ENCODE data around the gene METTL22. TPM values are rescaled to one million over a fixed set of nuclear protein-coding genes. Genes with fewer than 3 reads are reported as not detected.

The METTL22 gene
- total RNA-seq, 2 donors from 2014 or later, result 18.9 to 47.5 TPM

GRCh38 chr16:8591451-8591850 is 30.0 kb upstream of the METTL22 start:
- peaks cover 0 to 3% (median 0%) of the 10 kb centered on the region in 3 donors for H3K9me3 ChIP-seq
- peaks cover 16% of the 10 kb centered on the region for H3K4me1 ChIP-seq
- DNase-seq (no peak), ATAC-seq (no peak)
- H3K36me3 ChIP-seq (replicated peaks in 1 of 2; ENCODE audit: insufficient read depth in 1 of 2, low read depth in 2 of 2), result no peaks in the 10 kb centered on the region
- TF ChIP-seq POLR2A (IDR thresholded peaks at IDR 0.05), result no peak
- TF ChIP-seq, protein P1, sequence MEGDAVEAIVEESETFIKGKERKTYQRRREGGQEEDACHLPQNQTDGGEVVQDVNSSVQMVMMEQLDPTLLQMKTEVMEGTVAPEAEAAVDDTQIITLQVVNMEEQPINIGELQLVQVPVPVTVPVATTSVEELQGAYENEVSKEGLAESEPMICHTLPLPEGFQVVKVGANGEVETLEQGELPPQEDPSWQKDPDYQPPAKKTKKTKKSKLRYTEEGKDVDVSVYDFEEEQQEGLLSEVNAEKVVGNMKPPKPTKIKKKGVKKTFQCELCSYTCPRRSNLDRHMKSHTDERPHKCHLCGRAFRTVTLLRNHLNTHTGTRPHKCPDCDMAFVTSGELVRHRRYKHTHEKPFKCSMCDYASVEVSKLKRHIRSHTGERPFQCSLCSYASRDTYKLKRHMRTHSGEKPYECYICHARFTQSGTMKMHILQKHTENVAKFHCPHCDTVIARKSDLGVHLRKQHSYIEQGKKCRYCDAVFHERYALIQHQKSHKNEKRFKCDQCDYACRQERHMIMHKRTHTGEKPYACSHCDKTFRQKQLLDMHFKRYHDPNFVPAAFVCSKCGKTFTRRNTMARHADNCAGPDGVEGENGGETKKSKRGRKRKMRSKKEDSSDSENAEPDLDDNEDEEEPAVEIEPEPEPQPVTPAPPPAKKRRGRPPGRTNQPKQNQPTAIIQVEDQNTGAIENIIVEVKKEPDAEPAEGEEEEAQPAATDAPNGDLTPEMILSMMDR (IDR thresholded peaks at IDR 0.05), result no peak
- H3K27ac ChIP-seq, result no peak overlapping the region
- H3K4me3 ChIP-seq, result no peak overlapping the region
- H3K27me3 ChIP-seq, result peaks cover 5 to 25% of the 10 kb centered on the region in 2 donors
- intact Hi-C loops (cut with DNase I), result no loop called here
- WGBS, 2 donors, result 94 to 96% methylated on average over 3 of the region's 3 CpGs

DNA sequence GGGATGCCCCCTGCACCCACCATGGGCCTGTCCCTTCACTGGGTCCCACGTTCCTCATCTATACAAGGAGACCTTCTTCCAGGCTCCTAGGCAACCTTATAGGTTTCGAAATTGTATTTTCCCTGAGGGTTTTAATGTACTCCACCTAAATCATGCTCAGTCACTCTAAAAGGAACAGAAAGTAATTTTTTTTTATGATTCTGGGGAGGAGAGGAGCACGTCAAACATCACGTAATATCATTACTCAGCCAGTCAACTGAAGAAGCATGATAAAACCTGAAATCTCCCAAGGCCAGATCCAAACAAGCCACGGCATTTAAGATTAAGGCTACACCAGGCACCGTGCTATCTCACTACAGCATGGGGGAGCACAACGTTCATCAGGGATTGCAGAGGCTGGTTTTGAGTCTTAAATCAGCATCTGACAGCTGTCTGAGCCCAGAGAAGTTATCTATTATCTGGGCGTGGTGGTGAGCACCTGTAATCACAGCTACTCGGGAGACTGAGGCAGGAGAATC is 27.3 kb upstream of the METTL22 start:
- 50 to 51% methylated on average over 8 to 9 of the region's 9 CpGs for WGBS, 2 donors
- Histone ChIP-seq H3K27ac (no peak overlapping the region), H3K4me1 (peaks cover 12% of the 10 kb centered on the region), H3K27me3 (peaks cover 5 to 15% of the 10 kb centered on the region in 2 donors), H3K36me3 (replicated peaks in 1 of 2; ENCODE audit: insufficient read depth in 1 of 2, low read depth in 2 of 2) (no peaks in the 10 kb centered on the region), H3K4me3 (no peak overlapping the region), H3K9me3 (peaks cover 0 to 9% (median 0%) of the 10 kb centered on the region in 3 donors)
- no peak for ATAC-seq
- intact Hi-C loops (cut with DNase I), result no loop called here
- no peak for DNase-seq
- TF ChIP-seq POLR2A (IDR thresholded peaks at IDR 0.05), result no peak
- TF ChIP-seq, protein P1 (IDR thresholded peaks at IDR 0.05), result no peak

- Histone ChIP-seq H3K27me3 (no peaks in the 10 kb centered on the region), H3K9me3 (peaks cover 0 to 9% (median 0%) of the 10 kb centered on the region in 3 donors), H3K4me1 (no peaks in the 10 kb centered on the region), H3K4me3 (no peak overlapping the region), H3K27ac (no peak overlapping the region), H3K36me3 (replicated peaks in 1 of 2; ENCODE audit: insufficient read depth in 1 of 2, low read depth in 2 of 2) (no peaks in the 10 kb centered on the region)
- no peak for TF ChIP-seq POLR2A (IDR thresholded peaks at IDR 0.05)
- TF ChIP-seq, protein P1 (IDR thresholded peaks at IDR 0.05), result no peak
- 74 to 94% methylated on average over 4 to 5 of the region's 5 CpGs for WGBS, 2 donors
- ATAC-seq, result no peak
- no peak for DNase-seq
- intact Hi-C loops (cut with DNase I), result no loop called here
These were observed 25.7 kb upstream of the METTL22 start for GRCh38 chr16:8595783-8596182.

DNA sequence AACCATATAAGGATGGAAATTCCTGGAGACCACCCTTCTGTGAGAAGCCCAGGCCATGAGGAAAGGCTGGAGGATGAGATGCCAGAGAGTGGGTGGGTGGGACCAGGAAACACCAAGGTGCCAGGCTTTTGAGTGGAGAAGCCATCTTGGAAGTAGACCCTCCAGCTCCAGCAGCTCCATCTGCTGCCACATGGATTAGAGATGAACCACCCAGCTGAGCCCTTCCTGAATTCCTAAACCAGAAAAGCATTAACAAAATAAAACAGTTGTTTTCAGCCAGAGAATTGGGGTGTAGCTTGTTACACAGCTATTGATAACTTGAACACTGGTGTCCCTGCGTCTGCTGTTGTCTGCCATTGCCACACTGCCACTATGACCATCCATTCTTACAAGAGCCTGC is 24.9 kb upstream of the METTL22 start:
- Histone ChIP-seq H3K9me3 (peaks cover 0 to 9% (median 0%) of the 10 kb centered on the region in 3 donors), H3K27me3 (no peaks in the 10 kb centered on the region), H3K4me3 (no peak overlapping the region), H3K36me3 (replicated peaks in 1 of 2; ENCODE audit: insufficient read depth in 1 of 2, low read depth in 2 of 2) (no peaks in the 10 kb centered on the region), H3K27ac (no peak overlapping the region), H3K4me1 (no peaks in the 10 kb centered on the region)
- WGBS, 2 donors, result 90 to 100% methylated on average over 1 of the region's 1 CpG
- DNase-seq (no peak), ATAC-seq (no peak)
- intact Hi-C loops (cut with DNase I), result no loop called here
- TF ChIP-seq, protein P1 (IDR thresholded peaks at IDR 0.05), result no peak
- no peak for TF ChIP-seq POLR2A (IDR thresholded peaks at IDR 0.05)

- no peak for TF ChIP-seq POLR2A (IDR thresholded peaks at IDR 0.05)
- TF ChIP-seq, protein P1 (IDR thresholded peaks at IDR 0.05), result no peak
- intact Hi-C loops (cut with DNase I), result no loop called here
- H3K9me3 ChIP-seq, result peaks cover 0 to 9% (median 0%) of the 10 kb centered on the region in 3 donors
- no peaks in the 10 kb centered on the region for H3K4me1 ChIP-seq
- no peak overlapping the region for H3K27ac ChIP-seq
- no peak overlapping the region for H3K4me3 ChIP-seq
- no peak for DNase-seq
- H3K27me3 ChIP-seq, result no peaks in the 10 kb centered on the region
- ATAC-seq, result no peak
- WGBS, 2 donors, result 67% methylated on average over 7 to 11 of the region's 11 CpGs
- H3K36me3 ChIP-seq (replicated peaks in 1 of 2; ENCODE audit: insufficient read depth in 1 of 2, low read depth in 2 of 2), result no peaks in the 10 kb centered on the region
These were observed 21.2 kb upstream of the METTL22 start for GRCh38 chr16:8600144-8600775.

Data from body of pancreas (tissue), 4 donors.